Measurements from ENCODE around the gene ASTN2.

DNA sequence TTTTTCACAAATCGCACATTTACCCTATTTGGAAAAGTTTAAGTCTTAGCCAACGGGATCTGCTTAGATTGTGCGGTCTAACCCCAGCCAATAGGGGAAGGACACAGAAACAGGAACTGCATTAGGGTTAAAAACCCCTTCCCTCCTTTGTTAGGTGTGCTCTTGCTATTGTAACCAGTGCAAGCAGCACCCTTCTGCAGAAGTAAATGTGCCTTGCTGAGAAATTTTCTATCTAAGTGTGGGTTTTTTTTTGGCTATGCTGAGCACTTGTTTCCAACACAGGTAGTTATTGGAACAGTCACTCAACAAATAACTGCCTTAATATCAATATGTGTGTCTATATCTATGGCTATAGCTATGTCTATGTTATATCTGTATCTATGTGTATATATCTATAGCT lies 537.8 kb downstream of the ASTN2 start:
- TF ChIP-seq CTCF (IDR thresholded peaks at IDR 0.05; ENCODE audit: low read depth, low read length, poor library complexity, severe bottlenecking) (no peak), EZH2phosphoT487 (IDR thresholded peaks at IDR 0.05; ENCODE audit: borderline replicate concordance, low read length) (no peak)

Measured in DOHH2 (cell line).